Fibroblast of lung (primary cell): ENCODE measurements around the gene SH3TC1. TPM values are rescaled to one million over a fixed set of nuclear protein-coding genes. Genes with fewer than 3 reads are reported as not detected.

Experiments used
- DNase-seq, 2 donors: peaks; one replicate each; pipeline versions ENCODE4 v3.0.0 to v3.0.0-alpha.2; 2010; ENCODE audit warnings: low read depth in 2 of 2
- H2AFZ ChIP-seq: 2 replicates; pipeline ENCODE4 v1.5.1; 2012; ENCODE audit warnings: low read length, control low read depth, inconsistent platforms
- H3K27ac ChIP-seq: 2 replicates; pipeline ENCODE4 v1.5.1; 2011; ENCODE audit warnings: low read length, control low read depth; ENCODE audit not compliant: insufficient read depth
- H3K27me3 ChIP-seq: 2 replicates; pipeline ENCODE4 v1.5.1; 2011; ENCODE audit warnings: mild to moderate bottlenecking, low read length; ENCODE audit not compliant: control insufficient read depth, insufficient read depth
- H3K36me3 ChIP-seq: 2 replicates; pipeline ENCODE4 v1.5.1; 2011; ENCODE audit warnings: low read length; ENCODE audit not compliant: control insufficient read depth, insufficient read depth
- H3K4me1 ChIP-seq: 2 replicates; pipeline ENCODE4 v1.5.1; 2011; ENCODE audit warnings: low read length; ENCODE audit not compliant: control insufficient read depth, insufficient read depth; ENCODE audit errors: extremely low read depth
- H3K4me2 ChIP-seq: 2 replicates; pipeline ENCODE4 v1.5.1; 2011; ENCODE audit warnings: low read length, control low read depth; ENCODE audit not compliant: insufficient read depth; ENCODE audit errors: extremely low read depth
- H3K4me3 ChIP-seq, 4 experiments: fragments of 200-600 bp in 1 of 4; sonication (generic) in 1 of 4; replicated peaks in 1 of 4; 2 replicates each; pipeline ENCODE4 v1.5.1; 2011 to 2016; ENCODE audit warnings: low read length in 4 of 4, low read depth in 3 of 4, mild to moderate bottlenecking in 3 of 4, control low read depth in 2 of 4, inconsistent platforms in 1 of 4, mixed read lengths in 1 of 4; ENCODE audit not compliant: insufficient read depth in 1 of 4; ENCODE audit errors: control extremely low read depth in 1 of 4
- H3K79me2 ChIP-seq: 2 replicates; pipeline ENCODE4 v1.5.1; 2012; ENCODE audit warnings: mild to moderate bottlenecking, low read length, inconsistent platforms; ENCODE audit not compliant: control insufficient read depth, insufficient read depth
- H3K9ac ChIP-seq: 2 replicates; pipeline ENCODE4 v1.5.1; 2011; ENCODE audit warnings: mild to moderate bottlenecking, low read length, control low read depth; ENCODE audit not compliant: insufficient read depth
- H3K9me3 ChIP-seq: 2 replicates; pipeline ENCODE4 v1.5.1; 2012; ENCODE audit warnings: low read depth, low read length; ENCODE audit not compliant: control insufficient read depth, insufficient read depth
- H4K20me1 ChIP-seq: 2 replicates; pipeline ENCODE4 v1.5.1; 2011; ENCODE audit warnings: low read length; ENCODE audit not compliant: control insufficient read depth, insufficient read depth; ENCODE audit errors: extremely low read depth
- EZH2 ChIP-seq: IDR thresholded peaks from 2 replicates; pipeline ENCODE4 v1.5.1; 2012; ENCODE audit warnings: low read length, control low read depth, mild to moderate bottlenecking; ENCODE audit errors: missing control alignments
- polyA plus RNA-seq, 2 donors: library from polyadenylated mRNA; depleted of rRNA in 1 of 2; stranded (reverse) in 1 of 2; unstranded in 1 of 2; fragments of >200 nt; gene quantifications; 2 replicates each; pipeline ENCODE4 v1.2.1, GENCODE V29; 2011 to 2012; ENCODE audit warnings: missing spikeins in 1 of 2
- total RNA-seq: library from RNA; depleted of rRNA; stranded (reverse); fragments of >200 nt; gene quantifications from 2 replicates; pipeline ENCODE4 v1.2.1, GENCODE V29; 2014
- TF ChIP-seq, protein P1 (sequence below), 2 donors: IDR thresholded peaks in 1 of 2; conservative IDR thresholded peaks in 1 of 2; 1 replicate in 1 of 2; 2 replicates in 1 of 2; pipeline ENCODE4 v1.5.1; 2011 to 2012; ENCODE audit warnings: low read length in 2 of 2, control low read depth in 1 of 2, inconsistent platforms in 1 of 2, low read depth in 1 of 2, mild to moderate bottlenecking in 1 of 2

SH3TC1 gene
- total and polyA plus RNA-seq, 2 donors (not counting 1 experiment from before 2014, with no cell fraction given): 3.3 to 11.6 TPM

DNA sequence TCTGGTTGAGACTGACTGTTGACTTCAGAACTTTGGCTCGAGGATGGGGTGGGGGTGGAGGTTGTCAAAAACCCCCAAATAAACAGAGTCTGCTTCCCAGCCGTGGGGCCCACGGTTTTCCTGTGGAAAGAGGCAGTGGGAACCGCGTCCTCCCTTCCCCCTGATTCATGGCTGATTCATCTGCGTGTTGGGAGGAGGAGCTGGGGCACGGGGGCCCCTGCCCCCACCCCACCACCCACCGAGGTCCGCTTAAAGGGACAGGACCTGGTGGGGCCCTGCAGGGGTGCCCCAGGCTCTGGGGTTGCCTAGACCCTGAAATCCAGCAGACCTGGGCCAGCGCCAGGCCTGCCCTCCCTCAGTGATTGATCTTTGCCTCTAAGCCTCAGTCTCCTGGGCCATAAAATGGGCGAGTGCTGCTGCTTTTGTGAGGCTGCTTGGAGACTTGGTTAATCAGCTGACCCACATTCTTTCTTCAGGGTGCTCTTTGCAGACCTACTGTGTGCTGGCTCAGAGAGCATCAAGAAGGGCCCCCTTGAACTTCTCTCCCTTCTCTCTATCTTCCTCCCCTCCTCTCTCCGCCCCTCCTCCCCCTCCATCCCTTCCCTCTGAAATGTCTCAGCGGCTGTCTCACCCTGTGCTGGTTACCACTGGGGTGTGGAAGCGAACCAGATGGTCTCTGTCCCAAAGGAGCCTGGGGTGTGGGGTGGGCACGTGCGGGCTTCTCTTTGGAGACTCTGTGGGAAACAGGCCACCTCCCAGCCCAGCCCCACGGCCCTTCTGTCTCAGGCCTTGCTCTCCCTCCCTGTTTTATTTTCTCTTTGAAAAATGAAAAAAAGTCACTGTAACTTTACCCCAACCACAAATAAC lies 79.6 kb downstream of the SH3TC1 start:
- peaks cover 32% of the 10 kb centered on the region for H3K4me1 ChIP-seq
- no peak overlapping the region for H3K4me3 ChIP-seq
- no peak for TF ChIP-seq EZH2
- TF ChIP-seq, protein P1, sequence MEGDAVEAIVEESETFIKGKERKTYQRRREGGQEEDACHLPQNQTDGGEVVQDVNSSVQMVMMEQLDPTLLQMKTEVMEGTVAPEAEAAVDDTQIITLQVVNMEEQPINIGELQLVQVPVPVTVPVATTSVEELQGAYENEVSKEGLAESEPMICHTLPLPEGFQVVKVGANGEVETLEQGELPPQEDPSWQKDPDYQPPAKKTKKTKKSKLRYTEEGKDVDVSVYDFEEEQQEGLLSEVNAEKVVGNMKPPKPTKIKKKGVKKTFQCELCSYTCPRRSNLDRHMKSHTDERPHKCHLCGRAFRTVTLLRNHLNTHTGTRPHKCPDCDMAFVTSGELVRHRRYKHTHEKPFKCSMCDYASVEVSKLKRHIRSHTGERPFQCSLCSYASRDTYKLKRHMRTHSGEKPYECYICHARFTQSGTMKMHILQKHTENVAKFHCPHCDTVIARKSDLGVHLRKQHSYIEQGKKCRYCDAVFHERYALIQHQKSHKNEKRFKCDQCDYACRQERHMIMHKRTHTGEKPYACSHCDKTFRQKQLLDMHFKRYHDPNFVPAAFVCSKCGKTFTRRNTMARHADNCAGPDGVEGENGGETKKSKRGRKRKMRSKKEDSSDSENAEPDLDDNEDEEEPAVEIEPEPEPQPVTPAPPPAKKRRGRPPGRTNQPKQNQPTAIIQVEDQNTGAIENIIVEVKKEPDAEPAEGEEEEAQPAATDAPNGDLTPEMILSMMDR (conservative IDR thresholded peaks at IDR 0.05 in 1 of 2, IDR thresholded peaks at IDR 0.05 in 1 of 2; ENCODE audit: low read depth in 1 of 2, low read length in 2 of 2): no peak
- H3K27me3 ChIP-seq: no peaks in the 10 kb centered on the region
- H2AFZ ChIP-seq: no peak overlapping the region
- H3K79me2 ChIP-seq: no peaks in the 10 kb centered on the region
- H3K4me2 ChIP-seq: peak overlapping the region; percentile 0
- H3K36me3 ChIP-seq: no peaks in the 10 kb centered on the region
- H4K20me1 ChIP-seq: no peaks in the 10 kb centered on the region
- no peaks in the 10 kb centered on the region for H3K9me3 ChIP-seq
- peak overlapping the region; percentile 20 for H3K27ac ChIP-seq
- peak; percentile 85 to 93 for DNase-seq
- no peak overlapping the region for H3K9ac ChIP-seq

DNA sequence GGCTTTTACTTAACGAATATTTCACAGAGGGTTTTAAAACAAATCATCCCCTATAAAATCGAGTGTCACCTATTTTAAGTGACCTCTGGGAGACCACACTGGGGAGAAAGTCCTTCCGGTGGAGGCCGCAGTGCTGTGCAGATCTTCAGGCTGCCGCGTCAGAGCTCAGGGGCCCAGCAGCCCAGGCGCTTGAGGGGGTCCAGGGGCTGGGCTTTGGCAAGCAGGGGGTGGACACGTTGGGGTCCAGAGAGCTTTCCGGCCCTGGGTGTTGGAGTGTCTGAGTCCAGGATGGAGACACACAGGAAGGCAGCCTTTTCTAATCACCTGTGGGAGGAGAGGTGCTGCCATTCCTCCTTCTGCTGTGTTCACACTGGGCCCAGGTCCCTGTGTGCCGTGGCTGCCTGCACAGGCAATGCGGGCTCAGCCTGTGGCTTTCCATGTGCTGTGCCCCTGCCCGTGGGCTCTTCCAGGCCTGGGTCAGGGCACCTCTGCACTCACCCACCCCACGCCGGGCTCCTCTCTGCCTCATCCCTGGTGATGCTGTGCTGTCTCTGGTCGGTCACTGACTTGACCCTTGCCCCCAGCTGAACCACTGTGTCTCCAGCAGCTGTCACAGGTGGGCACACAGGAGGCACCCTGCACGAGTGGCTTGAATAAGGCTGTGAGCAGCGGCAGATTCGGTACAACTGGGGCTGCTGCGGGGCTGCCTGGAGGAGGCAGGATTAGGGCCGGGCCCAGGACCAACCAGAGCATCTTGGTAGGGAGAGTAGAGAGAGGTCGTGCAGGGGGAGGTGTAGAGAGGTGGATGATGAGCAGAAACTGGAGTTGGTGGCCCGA lies 80.4 kb downstream of the SH3TC1 start:
- no peaks in the 10 kb centered on the region for H3K27me3 ChIP-seq
- TF ChIP-seq, protein P1 (conservative IDR thresholded peaks at IDR 0.05 in 1 of 2, IDR thresholded peaks at IDR 0.05 in 1 of 2; ENCODE audit: low read depth in 1 of 2, low read length in 2 of 2): no peak
- no peak for TF ChIP-seq EZH2
- H4K20me1 ChIP-seq: no peaks in the 10 kb centered on the region
- H2AFZ ChIP-seq: no peak overlapping the region
- no peaks in the 10 kb centered on the region for H3K9me3 ChIP-seq
- no peak overlapping the region for H3K4me2 ChIP-seq
- DNase-seq: no peak
- H3K36me3 ChIP-seq: no peaks in the 10 kb centered on the region
- H3K9ac ChIP-seq: no peak overlapping the region
- no peaks in the 10 kb centered on the region for H3K79me2 ChIP-seq
- H3K4me1 ChIP-seq: peaks cover 29% of the 10 kb centered on the region
- H3K27ac ChIP-seq: no peak overlapping the region
- no peak overlapping the region for H3K4me3 ChIP-seq

DNA sequence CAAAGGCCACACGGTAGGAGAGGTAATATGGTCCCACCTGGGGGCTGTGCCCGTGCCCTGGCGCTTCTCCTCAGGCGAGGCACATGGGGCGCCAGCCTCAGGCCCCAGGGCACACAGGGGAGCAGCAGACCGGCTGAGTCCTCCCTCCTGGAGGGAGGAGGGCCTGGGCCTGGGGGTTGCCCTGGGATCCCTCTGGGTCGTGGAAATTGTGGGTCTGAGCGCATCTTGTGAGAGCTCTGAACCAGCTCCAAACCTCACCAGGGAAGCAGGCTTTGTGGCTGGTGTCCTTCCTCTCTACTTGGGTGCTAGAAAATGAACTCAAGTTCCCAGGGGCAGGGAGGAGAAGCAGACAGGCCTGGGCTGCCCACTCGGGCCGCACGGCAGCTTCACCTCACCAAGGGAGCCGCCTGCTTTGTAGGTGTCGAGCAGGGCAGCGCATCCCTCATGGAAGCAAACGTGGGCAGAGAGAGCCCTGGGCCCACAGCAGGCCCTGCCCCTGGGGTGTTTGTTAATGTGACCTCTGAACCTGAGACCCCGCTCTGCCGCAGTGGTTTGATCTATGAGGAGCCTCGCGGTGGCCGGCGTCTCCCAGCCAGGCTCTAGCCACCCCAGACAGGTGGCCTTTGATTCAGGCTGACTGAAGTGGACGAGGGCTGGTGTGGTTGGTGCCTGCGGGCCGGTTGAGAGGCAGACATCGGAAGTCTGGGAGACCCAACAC lies 81.2 kb downstream of the SH3TC1 start:
- TF ChIP-seq, protein P1 (conservative IDR thresholded peaks at IDR 0.05 in 1 of 2, IDR thresholded peaks at IDR 0.05 in 1 of 2; ENCODE audit: low read depth in 1 of 2, low read length in 2 of 2): no peak
- TF ChIP-seq EZH2: no peak
- Histone ChIP-seq H3K4me1 (peaks cover 23% of the 10 kb centered on the region), H4K20me1 (no peaks in the 10 kb centered on the region), H3K36me3 (no peaks in the 10 kb centered on the region), H3K4me2 (no peak overlapping the region), H3K79me2 (no peaks in the 10 kb centered on the region), H2AFZ (no peak overlapping the region), H3K27me3 (no peaks in the 10 kb centered on the region), H3K9me3 (no peaks in the 10 kb centered on the region), H3K27ac (no peak overlapping the region), H3K4me3 (no peak overlapping the region), H3K9ac (no peak overlapping the region)
- no peak for DNase-seq
